AG09309 (cell line): ENCODE results near the gene GIGYF2.

Experiments used
- DNase-seq: peaks from one replicate; pipeline ENCODE4 v3.0.0-alpha.2; 2010; ENCODE audit warnings: low read depth
- H3K4me3 ChIP-seq: 2 replicates; pipeline ENCODE4 v1.5.1; 2011; ENCODE audit warnings: mild to moderate bottlenecking, low read depth, low read length, moderate library complexity; ENCODE audit not compliant: control insufficient read depth
- TF ChIP-seq, protein P1 (sequence below): IDR thresholded peaks from 2 replicates; pipeline ENCODE4 v1.5.1; 2011; ENCODE audit warnings: mild to moderate bottlenecking, low read depth, low read length, inconsistent platforms; ENCODE audit not compliant: insufficient read depth, control insufficient read depth; ENCODE audit errors: missing control alignments

The GIGYF2 gene

DNA sequence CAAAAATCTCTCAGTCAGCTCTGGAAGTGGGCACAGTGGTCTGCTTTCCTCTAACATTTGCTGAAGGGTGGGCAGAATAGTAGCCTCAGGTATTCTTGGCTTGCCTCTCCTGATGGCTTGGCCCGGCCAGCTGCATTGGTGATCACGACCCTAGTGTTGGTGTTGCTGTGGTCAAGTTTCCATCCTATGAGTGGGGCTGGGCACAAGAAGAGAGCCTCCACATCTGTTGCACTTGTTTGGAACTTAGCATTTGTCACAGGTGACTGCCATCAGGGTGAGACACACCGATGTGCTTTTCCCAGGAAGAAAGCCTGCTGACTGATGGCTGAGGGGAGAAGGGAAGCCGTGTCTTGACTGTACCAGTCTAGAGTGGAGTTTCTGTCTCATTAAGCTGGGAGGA is 139.8 kb downstream of the GIGYF2 start:
- H3K4me3 ChIP-seq = no peak overlapping the region
- no peak for DNase-seq
- TF ChIP-seq, protein P1, sequence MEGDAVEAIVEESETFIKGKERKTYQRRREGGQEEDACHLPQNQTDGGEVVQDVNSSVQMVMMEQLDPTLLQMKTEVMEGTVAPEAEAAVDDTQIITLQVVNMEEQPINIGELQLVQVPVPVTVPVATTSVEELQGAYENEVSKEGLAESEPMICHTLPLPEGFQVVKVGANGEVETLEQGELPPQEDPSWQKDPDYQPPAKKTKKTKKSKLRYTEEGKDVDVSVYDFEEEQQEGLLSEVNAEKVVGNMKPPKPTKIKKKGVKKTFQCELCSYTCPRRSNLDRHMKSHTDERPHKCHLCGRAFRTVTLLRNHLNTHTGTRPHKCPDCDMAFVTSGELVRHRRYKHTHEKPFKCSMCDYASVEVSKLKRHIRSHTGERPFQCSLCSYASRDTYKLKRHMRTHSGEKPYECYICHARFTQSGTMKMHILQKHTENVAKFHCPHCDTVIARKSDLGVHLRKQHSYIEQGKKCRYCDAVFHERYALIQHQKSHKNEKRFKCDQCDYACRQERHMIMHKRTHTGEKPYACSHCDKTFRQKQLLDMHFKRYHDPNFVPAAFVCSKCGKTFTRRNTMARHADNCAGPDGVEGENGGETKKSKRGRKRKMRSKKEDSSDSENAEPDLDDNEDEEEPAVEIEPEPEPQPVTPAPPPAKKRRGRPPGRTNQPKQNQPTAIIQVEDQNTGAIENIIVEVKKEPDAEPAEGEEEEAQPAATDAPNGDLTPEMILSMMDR = no peak

DNA sequence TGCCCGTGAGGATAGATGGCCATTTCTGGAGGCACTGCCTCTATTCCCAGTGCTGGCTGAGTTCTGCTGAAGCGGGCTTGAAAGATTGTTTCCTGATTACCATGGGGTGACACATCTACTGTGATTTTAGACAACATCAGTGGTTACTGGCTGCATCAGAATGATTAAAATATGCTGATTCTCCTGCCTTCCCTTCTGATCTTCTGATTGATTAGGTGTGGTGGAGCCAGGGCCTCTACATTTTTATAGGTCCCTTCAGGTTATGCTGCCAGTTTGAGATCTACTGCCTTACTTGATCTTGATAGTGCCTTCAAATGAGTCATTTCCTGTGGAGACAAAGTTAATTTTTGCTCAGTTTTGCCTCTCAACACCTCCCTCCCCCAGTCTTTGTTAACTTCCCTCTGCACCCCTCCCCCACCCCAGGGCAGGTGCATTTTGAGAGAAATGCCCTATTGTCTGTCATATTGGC is 141.3 kb downstream of the GIGYF2 start:
- no peak for DNase-seq
- TF ChIP-seq, protein P1 = no peak
- no peak overlapping the region for H3K4me3 ChIP-seq

DNA sequence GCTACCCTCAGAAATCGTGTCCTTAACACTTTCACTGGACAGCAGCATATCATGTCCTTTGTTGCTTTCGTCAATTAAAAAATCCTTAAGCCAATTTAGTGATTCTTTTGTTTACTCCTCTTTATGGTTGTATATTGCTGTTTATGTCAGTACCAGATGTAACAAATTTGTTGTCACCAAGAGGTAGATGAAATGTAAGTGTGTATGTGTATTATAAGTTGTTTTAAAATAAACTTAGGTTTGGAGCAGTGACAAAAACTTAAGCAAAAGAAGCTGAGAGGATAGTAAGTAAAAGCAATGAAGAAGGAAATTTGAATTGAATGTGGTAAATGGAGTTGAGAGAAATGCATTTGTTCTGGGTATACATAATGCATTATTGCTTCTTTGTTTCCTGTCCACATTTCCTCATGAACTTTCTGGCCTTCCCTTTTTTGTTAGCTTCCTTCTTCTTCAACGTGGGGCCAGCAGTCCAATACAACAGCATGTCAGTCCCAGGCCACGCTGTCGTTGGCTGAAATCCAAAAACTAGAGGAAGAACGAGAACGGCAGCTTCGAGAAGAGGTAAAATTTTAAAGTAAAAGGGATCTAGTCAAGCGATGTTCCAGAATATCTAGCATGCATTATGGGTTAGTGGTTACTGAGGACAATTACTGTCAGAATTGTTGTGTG is 142.4 kb downstream of the GIGYF2 start:
- TF ChIP-seq, protein P1 = no peak
- H3K4me3 ChIP-seq = no peak overlapping the region
- DNase-seq = no peak

DNA sequence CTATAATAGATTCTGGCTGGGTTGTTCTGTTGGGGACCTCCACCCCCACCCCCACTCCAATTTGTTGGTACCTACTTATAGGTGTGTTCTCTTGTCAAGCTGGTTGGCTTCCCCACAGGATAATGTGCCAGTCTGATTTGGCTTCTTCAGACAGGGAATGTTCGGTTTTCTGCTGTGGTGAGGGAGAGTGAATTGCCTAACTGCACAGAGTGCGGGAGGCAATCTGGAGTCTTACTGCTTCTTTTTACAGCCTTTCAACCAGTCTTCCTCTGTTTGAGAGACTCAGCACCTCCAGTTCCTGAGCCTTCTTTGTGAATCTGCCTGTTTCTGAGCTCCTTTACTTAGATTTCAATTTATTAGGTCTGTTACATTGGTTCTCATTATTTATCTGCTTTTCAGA is 145.6 kb downstream of the GIGYF2 start:
- TF ChIP-seq, protein P1 = no peak
- no peak overlapping the region for H3K4me3 ChIP-seq
- no peak for DNase-seq

DNA sequence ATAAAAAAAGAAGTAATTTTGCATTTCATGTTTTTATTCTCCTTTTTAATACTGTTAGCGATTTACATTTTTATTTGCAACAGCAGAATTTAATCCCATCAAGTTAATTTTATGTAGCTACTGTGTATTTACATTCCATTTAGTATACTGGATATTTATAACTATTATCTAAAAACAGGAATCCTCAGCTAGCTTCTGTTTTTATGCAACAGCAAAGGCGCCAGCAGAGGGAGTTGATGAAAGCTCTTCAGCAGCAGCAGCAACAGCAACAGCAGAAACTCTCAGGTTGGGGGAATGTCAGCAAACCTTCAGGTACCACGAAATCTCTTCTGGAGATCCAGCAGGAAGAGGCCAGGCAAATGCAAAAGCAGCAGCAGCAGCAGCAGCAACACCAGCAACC is 146.7 kb downstream of the GIGYF2 start:
- no peak overlapping the region for H3K4me3 ChIP-seq
- no peak for DNase-seq
- TF ChIP-seq, protein P1 = peak; percentile 21

DNA sequence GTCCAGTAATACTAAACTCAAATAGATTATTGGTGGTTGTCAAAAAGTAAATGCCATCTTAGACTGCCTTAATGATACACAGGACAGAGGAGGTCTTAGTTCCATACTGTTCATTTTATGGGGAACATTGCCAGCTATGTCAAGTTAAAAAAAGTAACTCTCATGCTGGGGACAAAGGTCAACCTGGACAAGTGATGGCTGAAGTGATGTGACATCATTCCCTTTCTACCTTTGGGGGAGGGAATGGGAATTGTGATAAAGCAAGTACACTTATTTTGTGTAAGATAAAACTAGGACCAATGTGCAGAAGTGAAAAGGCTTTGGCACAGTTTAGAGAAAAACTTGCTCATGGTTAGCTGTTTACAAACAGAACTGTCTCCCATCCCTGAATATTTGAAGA is 148.9 kb downstream of the GIGYF2 start:
- DNase-seq = no peak
- TF ChIP-seq, protein P1 = no peak
- H3K4me3 ChIP-seq = no peak overlapping the region
